ENCODE measurements around the gene PWWP2B.
"Not testable (repeated sequence)": the region's sequence is repeated elsewhere in the genome, so short reads cannot be mapped to it uniquely, and the experiment has no call there.

PWWP2B gene

GRCh38 chr10:132436096-132436495, 39.1 kb downstream of the PWWP2B start:
- not testable (repeated sequence) for DNase-seq

- DNase-seq = no peak
Measured at GRCh38 chr10:132436861-132437410, 39.9 kb downstream of the PWWP2B start.

- DNase-seq = no peak
Measured at GRCh38 chr10:132437541-132437950, 40.5 kb downstream of the PWWP2B start.

- DNase-seq = peak; percentile 41
Measured at GRCh38 chr10:132438091-132439024, 41.4 kb downstream of the PWWP2B start.

GRCh38 chr10:132439025-132439388, 42.0 kb downstream of the PWWP2B start:
- DNase-seq = no peak

GRCh38 chr10:132439424-132440163, 42.6 kb downstream of the PWWP2B start:
- DNase-seq = no peak

- no peak for DNase-seq
Measured at GRCh38 chr10:132440791-132441565, 44.0 kb downstream of the PWWP2B start.

- DNase-seq = no peak
Measured at GRCh38 chr10:132441818-132442524, 45.0 kb downstream of the PWWP2B start.

- no peak for DNase-seq
Measured at GRCh38 chr10:132442636-132443035, 45.6 kb downstream of the PWWP2B start.

- no peak for DNase-seq
Measured at GRCh38 chr10:132443605-132443982, 46.6 kb downstream of the PWWP2B start.

- DNase-seq = peak; percentile 78
Measured at GRCh38 chr10:132443983-132444876, 47.2 kb downstream of the PWWP2B start.

GRCh38 chr10:132444877-132445351, 47.9 kb downstream of the PWWP2B start:
- DNase-seq = peak; percentile 63

- no peak for DNase-seq
Measured at GRCh38 chr10:132445516-132446194, 48.7 kb downstream of the PWWP2B start.

GRCh38 chr10:132446195-132446581, 49.2 kb downstream of the PWWP2B start:
- no peak for DNase-seq

- DNase-seq = peak; percentile 81
Measured at GRCh38 chr10:132446661-132447445, 49.9 kb downstream of the PWWP2B start.

GRCh38 chr10:132447446-132448247, 50.6 kb downstream of the PWWP2B start:
- no peak for DNase-seq

GRCh38 chr10:132448248-132448731, 51.3 kb downstream of the PWWP2B start:
- no peak for DNase-seq

- DNase-seq = no peak
Measured at GRCh38 chr10:132449051-132449810, 52.2 kb downstream of the PWWP2B start.

Data from NCI-H510A treated with DMSO at 0.1 percent for 48 hours (cell line).